Activated CD4-positive, alpha-beta memory T cell treated with anti-CD3 and anti-CD28 coated beads, Interleukin-2, amount 10 ng/mL, durations not matched to agents 7 days and 5 days (primary cell): ENCODE data around the gene LILRB2. TPM values are rescaled to one million over a fixed set of nuclear protein-coding genes. Genes with fewer than 3 reads are reported as not detected.
A peak's percentile ranks its signal among the peaks of the same experiment; 100 is the strongest.
"Not testable (repeated sequence)": the region's sequence is repeated elsewhere in the genome, so short reads cannot be mapped to it uniquely, and the experiment has no call there.

Experiments
- CTCF ChIA-PET: fragments of 350-600 bp; sonication (Branson Sonifier 250); formaldehyde crosslinking; loops from one replicate; lab custom pipeline; 2021; ENCODE audit warnings: antibody characterized with exemption, inconsistent platforms; lab: Charles Lee
- POLR2A ChIA-PET: fragments of 350-600 bp; sonication (Branson Sonifier 250); formaldehyde crosslinking; loops from one replicate; lab custom pipeline; 2021; ENCODE audit warnings: antibody characterized with exemption; lab: Charles Lee
- DNase-seq: peaks from one replicate; pipeline ENCODE4 v3.0.0-alpha.2; 2020
- H3K27ac Mint-ChIP-seq: one replicate; pipeline ENCODE4 v1.8.0; 2021; ENCODE audit warnings: mild to moderate bottlenecking, mixed read lengths
- H3K27me3 Mint-ChIP-seq: one replicate; pipeline ENCODE4 v1.8.0; 2021; ENCODE audit warnings: mixed read lengths
- H3K36me3 Mint-ChIP-seq: one replicate; pipeline ENCODE4 v1.8.0; 2021; ENCODE audit warnings: low read depth, mixed read lengths
- H3K4me1 Mint-ChIP-seq: one replicate; pipeline ENCODE4 v1.8.0; 2021; ENCODE audit warnings: mixed read lengths
- H3K4me3 Mint-ChIP-seq: one replicate; pipeline ENCODE4 v1.8.0; 2021; ENCODE audit warnings: mild to moderate bottlenecking, mixed read lengths
- H3K9me3 Mint-ChIP-seq: one replicate; pipeline ENCODE4 v1.8.0; 2021; ENCODE audit warnings: mixed read lengths
- total RNA-seq, 2 experiments: library from RNA; stranded (reverse); gene quantifications; one replicate each; pipeline ENCODE4 v1.2.3, GENCODE V29; 2021

Gene LILRB2
- not detected for total RNA-seq

GRCh38 chr19:54281007-54281728 lies at the start of gene LILRB2:
LILRB2 (minus strand) TSS chr19:54281110; CDS start chr19:54280496, 614 bp downstream.
- DNase-seq, result no peak
- Mint-ChIP-seq H3K27me3 (peaks cover 39% of the 10 kb centered on the region), H3K4me1 (no peaks in the 10 kb centered on the region), H3K4me3 (no peak within 1 kb of the TSS), H3K36me3 (no peaks in the 10 kb centered on the region), H3K9me3 (no peaks in the 10 kb centered on the region), H3K27ac (no peak within 1 kb of the TSS)
- ChIA-PET CTCF (no interaction called here), POLR2A (no interaction called here)

GRCh38 chr19:54329476-54330165 lies 48.7 kb upstream of the LILRB2 start:
- POLR2A ChIA-PET, result no interaction called here

GRCh38 chr19:54328781-54329180 lies 47.9 kb upstream of the LILRB2 start:
- H3K9me3 Mint-ChIP-seq, H3K4me3 Mint-ChIP-seq, H3K27ac Mint-ChIP-seq, DNase-seq, POLR2A ChIA-PET, H3K4me1 Mint-ChIP-seq, H3K36me3 Mint-ChIP-seq: not testable (repeated sequence)
- H3K27me3 Mint-ChIP-seq, result peaks cover 14% of the 10 kb centered on the region
- CTCF ChIA-PET, result interaction anchor here (0.6 to 11.1 kb wide), 2 partner anchors 62 to 114 kb away, joined by 3 to 153 read pairs; no protein-coding TSS in a partner anchor

More at GRCh38 chr19:54329476-54330165, 48.7 kb upstream of the LILRB2 start:
- H3K4me3 Mint-ChIP-seq, result no peak overlapping the region
- CTCF ChIA-PET, result interaction anchor here (0.8 kb wide), 1 partner anchor 62 kb away, joined by 3 read pairs; no protein-coding TSS in a partner anchor
- H3K9me3 Mint-ChIP-seq, result no peaks in the 10 kb centered on the region
- peaks cover 8% of the 10 kb centered on the region for H3K4me1 Mint-ChIP-seq
- H3K27me3 Mint-ChIP-seq, result peaks cover 15% of the 10 kb centered on the region
- no peaks in the 10 kb centered on the region for H3K36me3 Mint-ChIP-seq
- H3K27ac Mint-ChIP-seq, result no peak overlapping the region
- DNase-seq, result no peak

GRCh38 chr19:54325631-54326030 lies 44.7 kb upstream of the LILRB2 start:
- Mint-ChIP-seq H3K27me3 (peaks cover 26% of the 10 kb centered on the region), H3K4me3 (no peak overlapping the region), H3K36me3 (no peaks in the 10 kb centered on the region), H3K27ac (no peak overlapping the region), H3K4me1 (peaks cover 8% of the 10 kb centered on the region), H3K9me3 (no peaks in the 10 kb centered on the region)
- no peak for DNase-seq
- POLR2A ChIA-PET, result no interaction called here
- CTCF ChIA-PET, result interaction anchor here (0.6 to 11.1 kb wide), 2 partner anchors 60 to 65 kb away, joined by 3 to 153 read pairs; no protein-coding TSS in a partner anchor

- Mint-ChIP-seq H3K9me3 (no peaks in the 10 kb centered on the region), H3K4me3 (no peak overlapping the region), H3K36me3 (no peaks in the 10 kb centered on the region), H3K27ac (no peak overlapping the region), H3K4me1 (peaks cover 8% of the 10 kb centered on the region), H3K27me3 (peaks cover 30% of the 10 kb centered on the region)
- POLR2A ChIA-PET, result interaction anchor here (0.7 kb wide), 1 partner anchor 65 kb away, joined by 3 read pairs; no protein-coding TSS in a partner anchor
- CTCF ChIA-PET, result interaction anchor here (0.6 to 11.1 kb wide), 4 partner anchors 9 to 65 kb away, joined by 3 to 153 read pairs (median 4); no protein-coding TSS in a partner anchor
- DNase-seq, result peak; percentile 42
Observed at GRCh38 chr19:54325194-54325621, 44.3 kb upstream of the LILRB2 start.

- H3K9me3 Mint-ChIP-seq, result no peaks in the 10 kb centered on the region
- CTCF ChIA-PET, result interaction anchor here (0.6 to 11.1 kb wide), 9 partner anchors 8 to 115 kb away, joined by 3 to 153 read pairs (median 4); no protein-coding TSS in a partner anchor
- H3K4me3 Mint-ChIP-seq, result no peak overlapping the region
- no peak overlapping the region for H3K27ac Mint-ChIP-seq
- no peak for DNase-seq
- H3K4me1 Mint-ChIP-seq, result peaks cover 8% of the 10 kb centered on the region
- H3K36me3 Mint-ChIP-seq, result no peaks in the 10 kb centered on the region
- POLR2A ChIA-PET, result no interaction called here
- peaks cover 35% of the 10 kb centered on the region for H3K27me3 Mint-ChIP-seq
Observed at GRCh38 chr19:54324071-54324470, 43.2 kb upstream of the LILRB2 start.

GRCh38 chr19:54322934-54323333 lies 42.0 kb upstream of the LILRB2 start:
- H3K27ac Mint-ChIP-seq, H3K9me3 Mint-ChIP-seq, H3K4me1 Mint-ChIP-seq, POLR2A ChIA-PET, DNase-seq, H3K4me3 Mint-ChIP-seq, H3K36me3 Mint-ChIP-seq: not testable (repeated sequence)
- peaks cover 30% of the 10 kb centered on the region for H3K27me3 Mint-ChIP-seq
- CTCF ChIA-PET, result interaction anchor here (0.6 to 11.1 kb wide), 3 partner anchors 30 to 470 kb away, joined by 3 to 153 read pairs (median 4); no protein-coding TSS in a partner anchor

GRCh38 chr19:54322295-54322694 lies 41.4 kb upstream of the LILRB2 start:
- H3K4me3 Mint-ChIP-seq, H3K36me3 Mint-ChIP-seq, DNase-seq, POLR2A ChIA-PET, H3K27ac Mint-ChIP-seq, H3K4me1 Mint-ChIP-seq, H3K9me3 Mint-ChIP-seq: not testable (repeated sequence)
- peaks cover 30% of the 10 kb centered on the region for H3K27me3 Mint-ChIP-seq
- CTCF ChIA-PET, result interaction anchor here (11.1 kb wide), 1 partner anchor 68 kb away, joined by 153 read pairs; no protein-coding TSS in a partner anchor

GRCh38 chr19:54319892-54320670 lies 39.2 kb upstream of the LILRB2 start:
- Mint-ChIP-seq H3K9me3 (no peaks in the 10 kb centered on the region), H3K36me3 (no peaks in the 10 kb centered on the region), H3K27me3 (peaks cover 29% of the 10 kb centered on the region), H3K4me1 (peaks cover 6% of the 10 kb centered on the region), H3K4me3 (no peak overlapping the region), H3K27ac (no peak overlapping the region)
- ChIA-PET POLR2A (no interaction called here), CTCF (interaction anchor here (11.1 kb wide), 1 partner anchor 71 kb away, joined by 153 read pairs; no protein-coding TSS in a partner anchor)
- DNase-seq, result no peak

GRCh38 chr19:54319049-54319448 lies 38.1 kb upstream of the LILRB2 start:
- peaks cover 30% of the 10 kb centered on the region for H3K27me3 Mint-ChIP-seq
- DNase-seq, result no peak
- H3K4me1 Mint-ChIP-seq, result peaks cover 6% of the 10 kb centered on the region
- H3K36me3 Mint-ChIP-seq, result no peaks in the 10 kb centered on the region
- CTCF ChIA-PET, result interaction anchor here (0.6 to 11.1 kb wide), 2 partner anchors 29 to 72 kb away, joined by 3 to 153 read pairs; no protein-coding TSS in a partner anchor
- no peak overlapping the region for H3K27ac Mint-ChIP-seq
- POLR2A ChIA-PET, result interaction anchor here (0.6 kb wide), 1 partner anchor 69 kb away, joined by 3 read pairs; no protein-coding TSS in a partner anchor
- no peaks in the 10 kb centered on the region for H3K9me3 Mint-ChIP-seq
- no peak overlapping the region for H3K4me3 Mint-ChIP-seq

GRCh38 chr19:54317965-54318240 lies 37.0 kb upstream of the LILRB2 start:
- H3K9me3 Mint-ChIP-seq, result no peaks in the 10 kb centered on the region
- peaks cover 6% of the 10 kb centered on the region for H3K4me1 Mint-ChIP-seq
- POLR2A ChIA-PET, result no interaction called here
- no peak overlapping the region for H3K27ac Mint-ChIP-seq
- H3K36me3 Mint-ChIP-seq, result no peaks in the 10 kb centered on the region
- no peak overlapping the region for H3K4me3 Mint-ChIP-seq
- no peak for DNase-seq
- H3K27me3 Mint-ChIP-seq, result peaks cover 36% of the 10 kb centered on the region
- CTCF ChIA-PET, result interaction anchor here (11.1 kb wide), 1 partner anchor 73 kb away, joined by 153 read pairs; no protein-coding TSS in a partner anchor
